Endothelial cell of umbilical vein (primary cell): ENCODE measurements around the gene TARS2. TPM values are rescaled to one million over a fixed set of nuclear protein-coding genes. Genes with fewer than 3 reads are reported as not detected.

Experiments used
- BruUV-seq: library from RNA; stranded (reverse); fragments of 400-500 nt; replicated peaks from 2 replicates; lab custom pipeline; 2021; lab: Mats Ljungman, UMichigan
- CTCF ChIA-PET: fragments of 300-600, 350-600 bp; sonication (Branson Sonifier 250); formaldehyde crosslinking; loops from one replicate; lab custom pipeline; 2021; ENCODE audit warnings: antibody characterized with exemption, inconsistent platforms; lab: Charles Lee
- POLR2A ChIA-PET: fragments of 300-600, 350-600 bp; sonication (Branson Sonifier 250); formaldehyde crosslinking; loops from one replicate; lab custom pipeline; 2021; ENCODE audit warnings: antibody characterized with exemption, inconsistent platforms; lab: Charles Lee
- DNase-seq: peaks from one replicate; pipeline ENCODE4 v3.0.0-alpha.2; 2011; ENCODE audit warnings: low read depth, low spot score
- FAIRE-seq: peaks from 2 replicates; lab custom pipeline; 2011; peaks lifted over from hg19 to GRCh38; lab: Jason Lieb, UNC
- H2AFZ ChIP-seq: 2 replicates; pipeline ENCODE4 v1.6.0; 2012; ENCODE audit warnings: low read depth, low read length, control low read depth, inconsistent platforms
- H3K27ac ChIP-seq: 2 replicates; pipeline ENCODE4 v1.5.1; 2011; ENCODE audit warnings: low read depth, mild to moderate bottlenecking, control low read depth, low read length, moderate library complexity; ENCODE audit not compliant: insufficient read depth
- H3K27me3 ChIP-seq, 2 experiments: 2 replicates each; pipeline versions ENCODE4 v1.6.0 to v1.6.1; 2011; ENCODE audit warnings: low read length in 2 of 2, mixed read lengths in 1 of 2; ENCODE audit not compliant: control insufficient read depth in 2 of 2, insufficient read depth in 2 of 2
- H3K36me3 ChIP-seq, 2 experiments: 2 replicates in 1 of 2; 3 replicates in 1 of 2; pipeline ENCODE4 v1.5.1; 2011; ENCODE audit warnings: low read length in 2 of 2, mild to moderate bottlenecking in 1 of 2, moderate library complexity in 1 of 2; ENCODE audit not compliant: control insufficient read depth in 2 of 2, insufficient read depth in 2 of 2; ENCODE audit errors: extremely low read depth in 1 of 2
- H3K4me1 ChIP-seq: 3 replicates; pipeline ENCODE4 v1.5.1; 2011; ENCODE audit warnings: mild to moderate bottlenecking, low read length; ENCODE audit not compliant: control insufficient read depth, insufficient read depth; ENCODE audit errors: extremely low read depth
- H3K4me2 ChIP-seq: 2 replicates; pipeline ENCODE4 v1.6.1; 2011; ENCODE audit warnings: low read length, control low read depth, mixed read lengths; ENCODE audit not compliant: insufficient read depth
- H3K4me3 ChIP-seq, 3 experiments: fragments of 200-600 bp in 1 of 3; sonication (generic), shearing (Covaris generic) in 1 of 3; replicated peaks in 1 of 3; 2 replicates each; pipeline ENCODE4 v1.5.1; 2011 to 2016; ENCODE audit warnings: control low read depth in 3 of 3, low read length in 3 of 3, mild to moderate bottlenecking in 2 of 3, inconsistent platforms in 1 of 3, low read depth in 1 of 3, moderate library complexity in 1 of 3; ENCODE audit not compliant: insufficient read depth in 1 of 3
- H3K79me2 ChIP-seq: 2 replicates; pipeline ENCODE4 v1.6.0; 2012; ENCODE audit warnings: low read length, inconsistent platforms; ENCODE audit not compliant: control insufficient read depth, insufficient read depth
- H3K9ac ChIP-seq: replicated peaks from 2 replicates; pipeline ENCODE3; 2011; ENCODE audit warnings: low read length, control low read depth; ENCODE audit not compliant: insufficient read depth; ENCODE audit errors: extremely low read depth
- H3K9me1 ChIP-seq: replicated peaks from 3 replicates; pipeline ENCODE4 v1.6.0; 2011; ENCODE audit warnings: mild to moderate bottlenecking, low read length; ENCODE audit not compliant: control insufficient read depth, insufficient read depth; ENCODE audit errors: extremely low read depth
- H3K9me3 ChIP-seq: replicated peaks from 2 replicates; pipeline ENCODE4 v1.5.1; 2012; ENCODE audit warnings: low read length, inconsistent platforms; ENCODE audit not compliant: control insufficient read depth, insufficient read depth
- H4K20me1 ChIP-seq: replicated peaks from 2 replicates; pipeline ENCODE3; 2011; ENCODE audit warnings: mild to moderate bottlenecking, low read length; ENCODE audit not compliant: control insufficient read depth, insufficient read depth; ENCODE audit errors: extremely low read depth
- CTCF ChIP-seq, 2 donors: IDR thresholded peaks; 1 replicate in 1 of 2; 2 replicates in 1 of 2; pipeline ENCODE4 v1.5.1; 2011; ENCODE audit warnings: low read length in 2 of 2, mild to moderate bottlenecking in 2 of 2, moderate library complexity in 2 of 2, control low read depth in 1 of 2, inconsistent platforms in 1 of 2, low read depth in 1 of 2; ENCODE audit not compliant: insufficient read depth in 1 of 2; ENCODE audit errors: extremely low read depth in 1 of 2
- MYC ChIP-seq: IDR thresholded peaks from one replicate; pipeline ENCODE4 v1.6.1; 2011; ENCODE audit warnings: mild to moderate bottlenecking, low read depth, low read length
- POLR2A ChIP-seq: IDR thresholded peaks from 2 replicates; pipeline ENCODE4 v1.6.1; 2012; ENCODE audit warnings: low read depth, mild to moderate bottlenecking, control low read depth, low read length
- dilution Hi-C: fragments of 300-500 bp; cut with MboI; formaldehyde crosslinking; loops from one replicate; pipeline ENCODE4 v1.15.0; 2019; ENCODE audit warnings: low sequenced_read_pairs; ENCODE audit not compliant: extremely low pct_ligation_motif_present
- intact Hi-C: fragments of 100-400 bp; cut with micrococcal nuclease; formaldehyde crosslinking; loops from one replicate; pipeline ENCODE4 v1.10.0; 2022
- polyA plus RNA-seq, 4 experiments: library from polyadenylated mRNA; depleted of rRNA in 3 of 4; stranded (reverse) in 3 of 4; unstranded in 1 of 4; fragments of >200 nt; gene quantifications; 2 replicates each; pipeline versions ENCODE4 v1.2.1 to v1.2.3, GENCODE V29; 2011 to 2012; ENCODE audit warnings: missing spikeins in 1 of 4
- total RNA-seq: library from RNA; stranded (reverse); gene quantifications from 2 replicates; pipeline ENCODE4 v1.2.3, GENCODE V29; 2021
- TF ChIP-seq, protein P1 (sequence below): IDR thresholded peaks from 2 replicates; pipeline ENCODE4 v1.6.1; 2011; ENCODE audit not compliant: insufficient read depth, insufficient read length

Gene TARS2
- total and polyA plus RNA-seq, 2 donors (not counting 3 experiments of a cell fraction or from before 2014, with no cell fraction given), result 21.5 to 22.0 TPM

GRCh38 chr1:150479927-150480352 is 7.3 kb upstream of the TARS2 start:
- H3K4me1 ChIP-seq, result peaks cover 8% of the 10 kb centered on the region
- FAIRE-seq, result no peak
- H2AFZ ChIP-seq, result no peak overlapping the region
- no peak overlapping the region for H3K4me2 ChIP-seq
- TF ChIP-seq MYC, result no peak
- no peak for TF ChIP-seq CTCF (IDR thresholded peaks at IDR 0.05; ENCODE audit: extremely low read depth in 1 of 2, insufficient read depth in 1 of 2, low read depth in 1 of 2, low read length in 2 of 2)
- H4K20me1 ChIP-seq, result no peaks in the 10 kb centered on the region
- no peaks in the 10 kb centered on the region for H3K9me3 ChIP-seq
- ChIA-PET POLR2A (no interaction called here), CTCF (interaction anchor here (0.6 to 1.9 kb wide), 3 partner anchors 16 to 53 kb away, joined by 3 to 4 read pairs (median 4); no protein-coding TSS in a partner anchor)
- H3K9ac ChIP-seq, result no peak overlapping the region
- H3K4me3 ChIP-seq, result no peak overlapping the region
- no peaks in the 10 kb centered on the region for H3K79me2 ChIP-seq
- intact Hi-C loops, result no loop called here
- BruUV-seq, result no TSS peak
- H3K27me3 ChIP-seq, result no peaks in the 10 kb centered on the region
- dilution Hi-C loops, result no loop called here
- no peak overlapping the region for H3K27ac ChIP-seq
- H3K36me3 ChIP-seq, result no peaks in the 10 kb centered on the region
- no peaks in the 10 kb centered on the region for H3K9me1 ChIP-seq
- DNase-seq, result no peak

- Histone ChIP-seq H3K4me2 (no peak overlapping the region), H3K4me1 (peaks cover 7% of the 10 kb centered on the region), H2AFZ (no peak overlapping the region), H3K9ac (no peak overlapping the region), H3K9me3 (no peaks in the 10 kb centered on the region), H3K9me1 (no peaks in the 10 kb centered on the region), H3K4me3 (no peak overlapping the region), H3K36me3 (no peaks in the 10 kb centered on the region), H3K27me3 (no peaks in the 10 kb centered on the region), H4K20me1 (no peaks in the 10 kb centered on the region), H3K79me2 (no peaks in the 10 kb centered on the region), H3K27ac (no peak overlapping the region)
- FAIRE-seq (no peak), DNase-seq (no peak)
- TF ChIP-seq, protein P1, sequence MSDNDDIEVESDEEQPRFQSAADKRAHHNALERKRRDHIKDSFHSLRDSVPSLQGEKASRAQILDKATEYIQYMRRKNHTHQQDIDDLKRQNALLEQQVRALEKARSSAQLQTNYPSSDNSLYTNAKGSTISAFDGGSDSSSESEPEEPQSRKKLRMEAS, result no peak
- TF ChIP-seq POLR2A, result no peak
- BruUV-seq, result no TSS peak
- intact Hi-C loops, result no loop called here
- CTCF ChIA-PET, result no interaction called here
- dilution Hi-C loops, result no loop called here
- POLR2A ChIA-PET, result no interaction called here
Observed at GRCh38 chr1:150484431-150484830, 2.8 kb upstream of the TARS2 start.
